GM04504 (cell line): ENCODE data around the gene POLN.
"Not testable (repeated sequence)": the region's sequence is repeated elsewhere in the genome, so short reads cannot be mapped to it uniquely, and the experiment has no call there.

Experiments
- DNase-seq: peaks from one replicate; pipeline ENCODE4 v3.0.0-alpha.2; 2012; ENCODE audit warnings: low read depth

The POLN gene

DNA sequence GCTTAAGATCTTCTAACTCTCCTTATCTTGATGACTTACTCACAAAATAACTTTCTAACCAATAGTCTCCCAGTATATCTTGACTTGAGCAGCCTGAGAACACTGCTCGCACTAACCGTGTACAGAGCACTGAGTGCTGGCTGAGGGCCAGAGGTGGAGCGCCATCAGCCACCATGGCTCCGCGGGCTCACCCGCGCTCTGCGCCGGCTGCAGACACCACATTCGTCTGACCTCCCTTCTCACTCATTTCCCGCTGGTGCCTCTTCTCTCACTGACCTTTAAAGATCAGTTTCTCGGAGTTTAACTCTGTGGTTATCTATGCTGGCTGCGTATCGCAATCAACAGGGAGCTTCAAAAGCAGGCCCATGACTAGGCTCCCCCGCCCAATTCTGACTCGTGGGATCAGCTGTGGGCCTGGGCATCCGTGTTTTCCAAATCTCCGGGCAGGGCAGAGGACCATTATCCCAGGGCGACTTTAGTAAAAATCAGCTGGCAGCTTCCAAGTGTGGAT is 78.6 kb downstream of the POLN start:
- no peak for DNase-seq

- not testable (repeated sequence) for DNase-seq
Measured at GRCh38 chr4:2161092-2161703, 80.7 kb downstream of the POLN start.

DNA sequence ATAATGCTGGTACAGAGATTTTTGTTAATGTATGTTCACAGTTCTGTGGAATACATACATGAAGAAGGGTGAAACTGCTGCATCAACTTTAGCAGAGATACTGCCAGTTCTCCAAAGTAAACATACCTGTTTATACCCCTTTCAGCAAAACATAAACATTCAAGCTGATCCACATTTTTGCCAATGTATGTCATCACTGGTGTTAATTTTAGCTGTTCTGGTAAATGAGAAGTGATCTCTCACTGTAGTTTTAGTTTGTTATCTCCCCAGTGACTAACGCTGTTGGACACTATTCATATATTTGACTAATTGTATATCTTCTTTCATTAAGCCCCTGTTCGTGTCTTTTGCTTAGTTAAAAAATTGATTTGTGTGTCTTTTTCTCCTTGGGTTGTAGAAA is 82.0 kb downstream of the POLN start:
- no peak for DNase-seq

DNA sequence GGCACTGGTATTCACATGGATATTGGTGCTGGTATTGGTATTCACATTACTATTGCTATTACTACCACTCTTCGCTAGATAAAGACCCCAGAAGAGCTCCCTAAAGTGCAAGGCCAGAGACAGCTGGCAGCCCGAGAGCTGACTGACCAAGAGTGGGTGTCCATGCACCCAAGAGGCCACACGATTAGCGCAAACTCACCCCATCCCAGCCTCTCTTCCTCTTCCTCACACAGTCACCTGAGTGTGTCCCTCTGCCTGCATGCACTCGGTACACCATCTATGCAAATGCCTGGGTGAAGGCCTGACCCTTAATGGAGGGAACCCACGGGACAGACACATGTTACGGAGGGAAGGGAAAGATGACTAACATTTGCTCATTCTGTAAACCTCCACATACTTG is 86.7 kb downstream of the POLN start:
- DNase-seq, result no peak

DNA sequence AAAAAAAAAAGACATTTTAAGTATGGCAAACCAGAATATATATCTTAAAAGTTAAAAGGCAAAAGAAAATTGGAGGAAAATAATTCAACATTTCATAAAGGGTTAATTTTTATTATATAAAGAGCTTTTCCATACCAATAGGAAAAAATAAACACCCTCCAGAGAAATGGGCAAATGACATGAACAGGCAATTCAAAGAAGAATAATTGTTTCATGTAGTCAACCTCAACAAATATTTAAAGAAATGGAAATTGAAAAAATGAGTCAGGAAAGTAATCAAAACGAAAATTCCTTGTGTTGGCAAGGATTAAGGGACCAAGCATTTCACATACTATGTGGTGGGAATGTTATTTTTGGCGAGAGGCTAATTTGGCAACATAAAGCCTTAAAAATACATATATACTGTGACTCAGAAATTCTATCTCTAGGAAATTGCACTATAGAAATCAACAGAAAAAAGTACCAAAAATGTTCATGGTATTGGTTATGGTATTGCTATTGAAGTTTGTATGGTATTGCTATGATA is 87.6 kb downstream of the POLN start:
- DNase-seq, result no peak

GRCh38 chr4:2151544-2151943 is 90.4 kb downstream of the POLN start:
- no peak for DNase-seq

DNA sequence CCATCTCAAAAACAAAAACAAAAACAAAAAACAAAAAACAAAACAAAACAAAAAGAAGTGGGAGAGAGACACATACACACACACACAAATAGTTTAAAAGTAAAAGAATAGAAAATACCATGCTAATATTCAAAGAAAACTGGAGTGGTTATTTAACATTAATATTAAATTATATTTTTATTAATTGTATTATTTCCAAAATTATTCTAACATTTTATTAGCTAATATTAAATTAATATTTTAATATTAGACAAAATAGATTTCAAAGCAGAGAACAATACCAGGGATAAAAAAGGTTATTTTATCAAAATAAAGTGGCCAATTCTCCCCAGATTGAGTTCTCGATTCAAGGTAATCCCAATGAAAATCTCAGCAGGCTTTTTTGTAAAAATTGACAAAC is 91.8 kb downstream of the POLN start:
- no peak for DNase-seq

- DNase-seq, result no peak
Measured at GRCh38 chr4:2142630-2143427, 99.1 kb downstream of the POLN start.

DNA sequence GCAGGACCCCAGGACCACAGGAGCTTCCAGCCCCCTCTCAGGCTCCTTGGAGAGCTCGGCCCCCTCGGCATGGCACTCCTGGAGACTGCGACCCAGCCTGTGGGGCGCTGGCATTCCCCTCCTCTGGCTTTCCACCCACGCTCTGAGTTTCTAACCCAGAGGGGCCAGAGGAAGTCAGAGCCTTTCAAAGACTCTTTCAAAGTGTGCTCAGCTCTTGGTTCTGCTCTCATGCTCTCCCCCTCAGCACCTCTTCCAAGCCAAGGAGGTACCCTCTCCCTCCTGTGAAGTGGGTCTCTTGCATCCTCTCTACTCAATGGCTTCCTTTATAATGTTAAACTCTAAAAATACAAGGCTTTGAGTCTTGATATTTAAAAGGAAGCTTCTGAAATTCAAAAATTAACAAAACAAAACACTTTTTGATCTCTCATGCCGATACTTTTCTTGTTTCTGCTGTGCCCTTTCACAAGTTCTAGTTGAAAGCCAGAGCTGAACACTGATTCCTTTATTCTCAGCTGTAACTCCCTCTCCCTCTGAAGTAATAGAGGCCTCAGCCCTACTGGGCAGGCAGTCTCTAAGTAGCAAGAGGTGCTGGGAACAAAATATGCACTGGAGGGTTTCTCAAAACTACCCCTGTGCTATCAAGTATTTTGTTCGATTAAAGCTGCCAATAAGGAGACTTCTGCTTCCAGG is 100.0 kb downstream of the POLN start:
- no peak for DNase-seq

- DNase-seq, result no peak
Measured at GRCh38 chr4:2141022-2141761, 100.7 kb downstream of the POLN start.

DNA sequence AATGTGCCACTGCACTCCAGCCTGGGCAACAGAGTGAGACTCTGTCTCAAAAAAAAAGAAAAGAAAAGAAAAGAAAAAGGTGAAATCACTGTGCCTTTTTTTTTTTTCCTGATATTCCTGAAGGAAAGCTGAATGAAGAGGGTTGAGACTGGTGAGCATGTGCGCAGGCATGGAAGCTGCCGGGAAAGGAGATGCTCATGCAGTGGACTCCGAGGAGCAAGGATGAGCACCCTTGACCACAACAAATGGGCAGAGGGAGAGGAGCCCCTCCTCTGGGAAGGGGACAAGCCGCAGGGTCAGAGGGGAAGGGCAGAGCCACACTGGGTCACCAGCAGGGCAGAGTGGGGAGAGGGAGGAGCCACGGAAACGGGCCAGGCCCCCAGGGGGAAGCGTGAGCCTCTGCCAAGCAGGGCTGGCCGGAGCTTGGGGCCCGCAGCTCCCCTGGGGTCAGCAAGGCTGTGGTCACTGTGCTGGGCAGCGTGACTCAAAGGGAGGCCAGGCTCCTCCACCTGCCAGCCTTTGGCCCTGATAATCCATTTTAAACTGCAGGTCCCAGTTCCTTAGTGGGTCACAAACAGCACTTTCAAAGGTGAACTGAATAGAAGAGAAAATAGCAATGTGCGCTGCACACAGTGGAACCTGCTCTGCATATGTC is 102.9 kb downstream of the POLN start:
- no peak for DNase-seq

DNA sequence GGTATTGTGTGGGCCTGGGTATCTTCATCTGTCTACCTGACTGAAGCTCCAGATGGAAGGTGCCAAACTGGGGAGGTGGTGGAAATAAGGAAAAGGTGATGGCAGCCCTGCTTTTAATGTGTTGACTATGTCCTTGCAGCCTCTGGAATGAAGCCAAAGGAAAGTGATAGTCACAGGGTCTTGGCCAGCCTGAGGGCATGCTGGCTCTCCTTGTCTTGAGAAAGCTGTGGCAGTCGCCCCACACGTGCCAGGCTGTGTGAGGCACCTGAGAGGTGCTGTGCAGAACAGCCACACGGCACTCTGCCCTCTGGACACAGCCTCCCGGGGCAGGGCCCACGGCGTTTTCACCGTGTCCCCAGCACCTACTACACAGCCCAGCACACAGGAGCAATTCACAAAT is 105.2 kb downstream of the POLN start:
- DNase-seq, result no peak

DNA sequence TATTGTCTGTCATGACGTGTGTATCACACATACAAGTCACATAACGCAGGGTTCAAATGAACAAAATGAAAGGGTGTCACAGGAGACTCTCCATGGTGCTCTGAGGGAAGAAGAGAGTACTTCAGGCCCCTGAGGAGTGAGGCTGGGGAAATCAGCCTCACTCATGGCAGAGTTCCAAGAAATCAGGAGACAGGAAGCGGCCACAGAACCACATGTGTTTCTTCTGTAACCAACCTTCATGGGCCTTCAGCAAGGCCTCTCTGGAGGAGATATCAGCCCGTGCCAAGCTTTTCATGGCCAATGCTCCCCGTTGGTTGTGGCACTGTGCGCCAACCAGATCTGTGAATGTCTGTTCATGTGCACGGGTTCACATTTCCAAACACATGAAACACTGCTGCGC is 106.8 kb downstream of the POLN start:
- DNase-seq, result peak; percentile 9

- no peak for DNase-seq
Measured at GRCh38 chr4:2132438-2132837, 109.5 kb downstream of the POLN start.

- no peak for DNase-seq
Measured at GRCh38 chr4:2127609-2128332, 114.2 kb downstream of the POLN start.

- no peak for DNase-seq
Measured at GRCh38 chr4:2126309-2127043, 115.4 kb downstream of the POLN start.

- no peak for DNase-seq
Measured at GRCh38 chr4:2125831-2126230, 116.1 kb downstream of the POLN start.

- DNase-seq, result no peak
Measured at GRCh38 chr4:2125023-2125422, 116.9 kb downstream of the POLN start.

DNA sequence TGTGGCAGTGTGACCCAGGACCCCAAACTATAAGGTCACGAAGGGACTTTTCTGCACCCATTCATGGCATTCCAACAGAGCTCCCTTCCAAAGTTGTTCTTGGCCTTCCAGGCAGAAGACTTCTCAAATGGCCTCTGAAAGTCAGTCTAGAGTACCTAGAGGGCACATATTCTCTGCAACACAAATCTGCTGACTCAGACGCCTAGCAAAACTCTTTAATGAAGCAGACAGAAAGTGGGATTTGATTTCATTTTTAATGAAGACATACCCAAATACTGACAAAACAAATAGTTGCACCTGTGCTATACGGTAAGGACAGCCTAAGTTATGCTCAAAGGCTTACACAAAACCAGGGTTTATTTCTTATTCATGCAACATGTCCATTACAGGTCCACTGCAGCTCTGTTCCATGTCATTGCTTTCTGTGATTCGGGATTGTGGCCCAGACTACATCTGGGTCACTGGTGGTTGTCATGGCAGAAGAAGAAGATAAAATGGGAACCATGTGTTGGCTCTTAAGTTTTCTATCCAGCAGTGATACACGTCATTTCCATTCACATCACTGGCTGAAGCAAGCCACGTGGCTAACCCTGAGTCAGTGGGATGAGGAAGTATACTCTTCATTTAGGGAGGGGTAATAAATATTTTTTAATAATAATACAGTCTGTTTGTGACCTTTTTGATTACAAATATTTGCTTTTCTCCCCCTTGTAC is 125.1 kb downstream of the POLN start:
- no peak for DNase-seq

- DNase-seq, result no peak
Measured at GRCh38 chr4:2105559-2105958, 136.4 kb downstream of the POLN start.
